ENCODE data around the gene OBP2B.
"Not testable (repeated sequence)": the region's sequence is repeated elsewhere in the genome, so short reads cannot be mapped to it uniquely, and the experiment has no call there.

The OBP2B gene

DNA sequence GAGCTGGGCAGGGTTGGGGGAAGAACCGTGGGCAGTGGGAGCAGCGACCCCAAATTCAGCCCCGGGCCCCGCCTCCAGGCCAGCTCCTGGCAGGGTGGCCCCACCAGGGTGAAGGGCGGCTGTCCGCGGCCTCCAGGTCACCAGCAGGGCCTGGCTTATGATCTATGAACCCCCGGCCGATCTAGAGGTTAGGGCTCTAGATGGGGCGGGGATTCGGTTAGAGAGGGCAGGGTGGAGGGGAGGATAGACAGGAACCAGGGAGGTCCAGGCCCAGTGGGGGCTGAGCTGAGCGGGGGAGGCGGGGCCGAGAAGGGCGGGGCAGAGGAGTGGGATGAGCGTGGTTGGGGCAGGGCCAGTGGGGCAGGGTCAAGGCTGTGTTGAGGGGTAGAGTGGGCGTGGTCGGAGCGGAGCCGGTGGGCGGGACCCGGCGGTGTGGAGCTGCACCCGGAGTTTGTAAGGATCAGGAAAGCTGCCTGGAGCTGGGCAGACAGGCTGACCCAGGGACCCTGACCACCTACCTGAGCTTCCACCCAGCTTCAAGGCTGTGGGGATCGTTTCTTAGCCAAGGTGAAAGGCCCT is 29.3 kb upstream of the OBP2B start:
- Histone ChIP-seq H3K4me3 (peak overlapping the region; percentile 58), H3K27ac (peak overlapping the region in 1 of 2 donors; percentile 72)
- DNase-seq (ENCODE audit: low spot score) = peak; percentile 74
- TF ChIP-seq, protein P1, sequence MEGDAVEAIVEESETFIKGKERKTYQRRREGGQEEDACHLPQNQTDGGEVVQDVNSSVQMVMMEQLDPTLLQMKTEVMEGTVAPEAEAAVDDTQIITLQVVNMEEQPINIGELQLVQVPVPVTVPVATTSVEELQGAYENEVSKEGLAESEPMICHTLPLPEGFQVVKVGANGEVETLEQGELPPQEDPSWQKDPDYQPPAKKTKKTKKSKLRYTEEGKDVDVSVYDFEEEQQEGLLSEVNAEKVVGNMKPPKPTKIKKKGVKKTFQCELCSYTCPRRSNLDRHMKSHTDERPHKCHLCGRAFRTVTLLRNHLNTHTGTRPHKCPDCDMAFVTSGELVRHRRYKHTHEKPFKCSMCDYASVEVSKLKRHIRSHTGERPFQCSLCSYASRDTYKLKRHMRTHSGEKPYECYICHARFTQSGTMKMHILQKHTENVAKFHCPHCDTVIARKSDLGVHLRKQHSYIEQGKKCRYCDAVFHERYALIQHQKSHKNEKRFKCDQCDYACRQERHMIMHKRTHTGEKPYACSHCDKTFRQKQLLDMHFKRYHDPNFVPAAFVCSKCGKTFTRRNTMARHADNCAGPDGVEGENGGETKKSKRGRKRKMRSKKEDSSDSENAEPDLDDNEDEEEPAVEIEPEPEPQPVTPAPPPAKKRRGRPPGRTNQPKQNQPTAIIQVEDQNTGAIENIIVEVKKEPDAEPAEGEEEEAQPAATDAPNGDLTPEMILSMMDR (IDR thresholded peaks at IDR 0.05) = no peak

DNA sequence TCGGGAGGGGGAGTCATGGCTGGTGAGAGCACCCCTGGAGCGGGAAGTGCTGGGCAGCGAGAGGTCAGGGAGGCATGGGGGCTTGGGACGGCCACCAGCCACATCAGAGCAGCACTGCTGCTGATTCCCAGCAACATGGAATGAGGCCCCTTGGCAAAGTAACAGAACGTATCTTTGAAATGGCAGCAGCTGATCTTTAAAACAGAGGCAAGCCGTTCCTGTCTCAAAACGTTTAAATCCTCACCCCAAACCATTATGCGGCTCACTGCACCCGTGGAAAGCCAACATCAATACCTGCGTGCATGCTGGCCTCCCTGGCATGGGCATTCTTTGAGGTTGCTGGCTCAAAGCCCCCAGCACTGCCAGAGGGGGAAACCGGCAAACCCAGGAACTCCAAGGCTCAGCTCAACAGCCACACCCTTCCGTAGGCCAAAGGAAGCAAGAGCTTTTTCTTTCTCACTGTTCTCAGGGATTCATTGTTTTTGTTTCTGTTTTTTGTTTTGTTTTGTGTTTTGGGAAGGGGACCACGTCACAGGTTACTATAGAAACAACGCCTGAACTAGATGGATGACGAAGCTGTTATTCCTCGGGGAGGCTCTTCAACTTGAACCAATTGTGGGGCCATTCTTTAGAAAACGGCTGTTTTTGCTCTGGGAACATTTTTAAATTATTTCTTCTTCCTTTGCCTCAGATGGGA is 28.1 kb upstream of the OBP2B start:
- peak; percentile 56 for DNase-seq (ENCODE audit: low spot score)
- Histone ChIP-seq H3K4me3 (no peak overlapping the region), H3K27ac (peak overlapping the region in 1 of 2 donors; percentile 65)
- TF ChIP-seq, protein P1 (IDR thresholded peaks at IDR 0.05) = no peak

DNA sequence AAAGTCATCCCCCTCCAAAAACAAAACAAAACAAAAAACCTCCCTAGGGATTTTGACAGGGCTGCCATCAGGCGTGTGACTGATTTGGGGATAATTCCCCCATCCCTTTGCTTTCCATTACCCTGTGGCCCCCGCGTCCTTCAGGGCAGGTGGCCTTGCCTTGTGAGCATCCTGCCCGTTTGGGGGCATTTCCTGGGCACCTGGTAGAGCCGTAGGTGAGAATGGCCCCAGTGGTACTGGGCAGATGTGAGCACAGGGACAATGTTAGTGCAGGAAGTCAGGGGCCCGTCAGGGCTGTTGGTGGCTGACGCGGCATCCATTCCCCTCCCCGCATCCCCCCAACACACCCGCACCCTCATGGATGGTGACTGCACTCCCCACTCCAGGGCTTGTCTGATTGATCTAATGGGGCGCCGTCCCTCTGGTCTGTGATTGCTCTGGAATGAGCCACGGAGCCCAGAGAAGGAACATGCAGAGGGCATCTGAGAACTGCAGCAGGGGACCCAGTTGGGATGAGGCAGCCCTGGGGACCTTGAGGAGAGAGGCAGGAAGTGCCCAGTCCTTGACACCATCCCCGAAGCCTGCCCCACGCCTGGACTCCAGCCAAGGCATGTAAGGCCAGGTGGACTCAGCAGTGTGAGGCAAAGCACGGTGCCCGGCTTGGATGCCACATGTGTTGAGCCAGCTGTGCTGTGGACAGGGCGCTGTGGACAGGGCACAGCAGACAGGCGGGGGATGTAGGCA is 27.4 kb upstream of the OBP2B start:
- peak overlapping the region in 1 of 2 donors; percentile 65 for H3K27ac ChIP-seq
- not testable (repeated sequence) for H3K4me3 ChIP-seq
- peak; percentile 68 for DNase-seq (ENCODE audit: low spot score)

DNA sequence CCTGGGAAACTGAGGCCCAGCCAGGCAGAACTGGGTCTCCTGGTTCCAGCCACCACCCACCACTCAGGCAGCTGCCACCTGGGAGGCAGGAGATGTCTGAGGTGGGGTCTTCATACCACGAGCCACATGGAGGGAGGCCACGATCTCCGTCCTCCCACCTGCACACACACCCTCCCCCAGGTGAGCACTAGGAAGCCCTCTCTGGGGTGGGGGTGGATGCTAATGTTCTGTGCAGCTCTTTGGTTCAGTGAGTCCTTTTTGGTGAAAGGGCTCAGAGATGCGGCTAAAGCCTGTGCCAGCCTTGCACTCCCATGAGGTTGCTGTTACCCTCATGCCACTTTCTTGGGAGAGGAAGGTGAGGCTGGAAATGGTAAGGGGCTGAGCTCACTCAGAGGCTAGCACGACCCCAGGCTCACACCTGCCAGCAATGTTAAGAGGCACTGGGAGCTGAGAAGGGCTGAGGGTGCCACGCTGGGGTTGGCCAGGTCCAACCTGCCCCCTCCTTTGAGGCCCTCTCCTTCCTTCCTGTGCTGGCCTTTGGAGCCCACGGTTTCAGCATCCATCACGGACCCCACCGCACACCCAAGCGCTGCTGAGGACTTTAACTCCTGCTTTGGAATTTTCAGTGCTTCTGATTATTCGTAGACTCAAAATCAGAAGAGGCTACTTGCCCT is 26.6 kb upstream of the OBP2B start:
- no peak overlapping the region for H3K27ac ChIP-seq
- TF ChIP-seq, protein P1 (IDR thresholded peaks at IDR 0.05) = no peak
- DNase-seq (ENCODE audit: low spot score) = peak; percentile 69
- no peak overlapping the region for H3K4me3 ChIP-seq

DNA sequence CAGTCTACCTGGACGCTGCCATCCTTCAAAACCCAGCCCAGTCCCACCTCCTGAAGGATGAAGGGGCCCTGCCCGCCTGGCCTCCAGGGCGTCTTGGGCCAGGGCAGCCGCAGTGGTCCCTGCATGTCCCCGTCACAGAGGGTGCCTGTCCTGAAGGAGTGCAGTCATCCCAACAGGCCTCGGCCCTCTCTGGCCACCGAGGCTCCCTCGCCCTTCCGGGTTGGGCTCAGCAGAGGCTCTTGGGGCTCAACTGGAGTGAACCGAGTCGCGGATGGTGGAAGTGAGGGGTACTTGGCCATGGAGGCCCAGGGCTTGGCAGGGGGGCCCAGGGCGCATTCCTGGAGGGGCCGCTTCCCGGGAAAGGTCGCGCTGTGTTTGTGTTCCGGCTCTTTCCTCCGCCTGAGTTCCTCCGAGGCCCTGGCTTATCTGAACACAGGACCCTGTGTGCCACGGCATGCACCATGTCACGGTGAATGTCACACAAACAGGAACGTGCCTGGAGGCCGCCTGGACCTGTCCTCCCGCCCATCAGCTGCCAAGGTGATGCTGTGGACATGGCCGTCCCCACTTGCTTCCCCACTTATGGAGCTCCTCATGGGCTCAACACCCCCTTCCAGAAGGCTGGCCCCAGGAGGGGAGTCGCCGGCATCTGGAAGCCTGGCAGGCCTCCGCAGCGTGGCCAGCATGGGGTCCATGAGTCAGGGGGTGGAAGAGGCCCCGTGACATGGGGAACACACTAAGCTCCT is 25.7 kb upstream of the OBP2B start:
- Histone ChIP-seq H3K27ac (peak overlapping the region in 1 of 2 donors; percentile 16), H3K4me3 (no peak overlapping the region)
- DNase-seq (ENCODE audit: low spot score) = peak; percentile 74
- TF ChIP-seq, protein P1 (IDR thresholded peaks at IDR 0.05) = no peak

DNA sequence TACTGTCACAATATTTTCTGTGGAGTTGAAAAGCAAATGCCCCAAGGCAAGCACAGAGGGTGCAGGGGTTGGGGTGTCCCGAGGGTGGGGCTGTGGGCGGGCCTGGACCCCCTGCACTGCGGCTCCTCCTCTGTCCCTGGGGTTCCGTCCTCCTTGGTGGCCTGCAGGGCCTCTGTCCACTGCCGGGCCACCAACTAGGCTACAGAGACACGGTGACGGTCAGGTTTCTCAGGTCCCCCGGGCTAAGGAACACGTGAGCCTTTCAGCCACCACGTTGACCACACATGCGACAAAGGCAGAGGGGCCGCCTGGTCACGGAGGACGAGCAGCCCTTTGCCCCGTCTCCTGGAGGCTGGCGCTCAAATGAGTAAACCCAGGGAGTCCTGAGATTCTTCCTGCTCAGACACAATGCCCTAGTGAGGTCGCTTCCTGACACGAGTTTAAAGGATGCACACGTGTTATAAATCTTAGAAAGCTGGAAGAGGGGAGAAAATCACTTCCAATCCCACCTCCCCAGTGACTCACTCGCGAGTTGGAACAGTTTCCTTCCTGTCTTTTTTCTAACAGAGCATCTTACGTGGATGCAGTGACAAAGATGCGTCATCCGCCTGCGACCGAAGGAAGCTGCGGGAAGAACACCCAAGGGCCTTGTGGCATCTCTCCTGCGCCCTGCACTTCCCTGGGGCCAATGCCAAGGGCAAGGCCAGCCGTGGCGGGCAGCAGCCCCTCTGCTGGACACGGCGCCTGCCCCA is 24.8 kb upstream of the OBP2B start:
- Histone ChIP-seq H3K27ac (peak overlapping the region in 1 of 2 donors; percentile 28), H3K4me3 (no peak overlapping the region)
- TF ChIP-seq, protein P1 (IDR thresholded peaks at IDR 0.05) = no peak
- peak; percentile 50 for DNase-seq (ENCODE audit: low spot score)

DNA sequence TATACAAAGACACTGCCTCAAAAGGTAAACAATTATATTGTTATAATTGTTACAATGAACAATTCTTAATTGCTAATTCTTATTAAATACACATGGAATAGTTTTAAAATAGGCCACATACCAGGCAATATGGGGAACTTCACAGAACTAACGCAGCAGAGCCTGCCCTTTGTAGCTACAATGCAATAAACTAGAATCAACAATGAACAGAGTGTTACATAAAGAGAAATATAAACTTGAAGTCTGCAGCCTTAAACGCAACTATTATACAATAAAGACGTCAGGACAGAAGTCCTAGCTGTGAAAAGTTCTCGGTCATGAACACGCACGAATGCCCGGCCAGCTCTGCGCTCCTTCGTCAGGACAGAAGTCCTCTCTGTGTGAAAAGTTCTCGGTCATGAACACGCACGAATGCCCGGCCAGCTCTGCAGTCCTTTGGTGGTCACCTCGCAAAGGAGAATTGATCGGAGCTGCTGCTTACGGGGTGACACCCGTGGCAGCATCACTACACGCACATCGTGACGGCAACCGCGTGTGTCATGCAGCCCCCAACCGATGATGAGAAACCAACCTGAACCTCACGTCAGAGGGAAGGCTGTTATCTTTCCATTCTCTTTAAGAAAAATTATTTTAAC is 23.0 kb upstream of the OBP2B start:
- not testable (repeated sequence) for H3K4me3 ChIP-seq; DNase-seq (ENCODE audit: low spot score); H3K27ac ChIP-seq

DNA sequence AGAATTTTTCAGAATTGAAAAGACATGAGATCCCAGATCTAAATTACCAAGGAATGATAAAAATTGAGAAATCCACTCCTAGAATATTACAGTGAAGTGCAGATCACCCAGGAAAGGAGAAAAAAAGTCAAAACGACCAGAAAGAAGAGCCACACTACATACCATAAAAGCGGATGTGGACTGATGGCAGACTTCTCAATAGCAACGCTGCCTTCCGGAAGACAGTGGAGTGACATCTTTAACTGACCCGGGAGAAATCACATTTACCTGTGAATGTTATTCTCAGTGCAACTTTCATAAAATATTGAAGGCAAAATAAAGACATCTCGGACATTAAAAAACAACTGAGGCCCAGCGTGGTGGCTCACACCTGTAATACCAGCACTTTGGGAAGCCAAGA is 21.5 kb upstream of the OBP2B start:
- DNase-seq (ENCODE audit: low spot score); H3K4me3 ChIP-seq; H3K27ac ChIP-seq: not testable (repeated sequence)

All from coronary artery (tissue), 2 donors.